Activated T-cell treated with anti-CD3 and anti-CD28 coated beads, Interleukin-2, amount 50 U/mL, for 48 hours (primary cell): ENCODE data around the gene IL12RB1.
"Not testable (repeated sequence)": the region's sequence is repeated elsewhere in the genome, so short reads cannot be mapped to it uniquely, and the experiment has no call there.

Experiments used
- DNase-seq, 2 experiments: peaks; one replicate each; pipeline ENCODE4 v3.0.0-alpha.2; 2020

IL12RB1 gene

DNA sequence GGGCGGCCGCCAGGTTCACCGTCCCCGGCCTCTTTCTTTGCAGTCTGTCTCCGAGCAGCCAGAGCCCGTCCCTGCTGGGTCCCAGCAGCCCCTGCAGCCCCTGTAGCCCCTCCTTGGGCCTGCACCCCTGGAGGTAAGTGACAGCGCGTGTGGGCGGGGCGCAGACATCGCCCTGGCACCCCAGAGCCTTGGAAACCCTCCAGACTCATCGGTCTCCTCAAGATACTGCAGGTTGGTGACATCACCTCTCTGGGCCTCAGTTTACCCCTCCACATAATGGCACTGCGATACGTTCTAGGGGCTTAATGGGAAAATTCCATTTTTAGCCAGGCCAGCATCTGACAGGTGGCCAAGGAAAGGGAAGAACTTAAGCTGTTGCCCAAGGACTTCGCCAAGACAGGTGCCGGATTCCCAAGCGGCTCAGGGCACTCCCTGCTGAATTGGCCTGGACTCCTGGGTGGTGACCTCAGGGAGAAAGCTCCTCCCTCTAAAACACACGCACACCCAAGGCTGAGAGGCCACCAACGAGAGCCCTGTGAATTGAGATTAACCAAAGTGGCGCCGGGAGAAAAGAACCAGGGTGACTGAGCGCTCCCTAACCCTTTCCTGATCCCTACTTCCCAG, 24.0 kb upstream of the IL12RB1 start:
- DNase-seq: no peak

DNA sequence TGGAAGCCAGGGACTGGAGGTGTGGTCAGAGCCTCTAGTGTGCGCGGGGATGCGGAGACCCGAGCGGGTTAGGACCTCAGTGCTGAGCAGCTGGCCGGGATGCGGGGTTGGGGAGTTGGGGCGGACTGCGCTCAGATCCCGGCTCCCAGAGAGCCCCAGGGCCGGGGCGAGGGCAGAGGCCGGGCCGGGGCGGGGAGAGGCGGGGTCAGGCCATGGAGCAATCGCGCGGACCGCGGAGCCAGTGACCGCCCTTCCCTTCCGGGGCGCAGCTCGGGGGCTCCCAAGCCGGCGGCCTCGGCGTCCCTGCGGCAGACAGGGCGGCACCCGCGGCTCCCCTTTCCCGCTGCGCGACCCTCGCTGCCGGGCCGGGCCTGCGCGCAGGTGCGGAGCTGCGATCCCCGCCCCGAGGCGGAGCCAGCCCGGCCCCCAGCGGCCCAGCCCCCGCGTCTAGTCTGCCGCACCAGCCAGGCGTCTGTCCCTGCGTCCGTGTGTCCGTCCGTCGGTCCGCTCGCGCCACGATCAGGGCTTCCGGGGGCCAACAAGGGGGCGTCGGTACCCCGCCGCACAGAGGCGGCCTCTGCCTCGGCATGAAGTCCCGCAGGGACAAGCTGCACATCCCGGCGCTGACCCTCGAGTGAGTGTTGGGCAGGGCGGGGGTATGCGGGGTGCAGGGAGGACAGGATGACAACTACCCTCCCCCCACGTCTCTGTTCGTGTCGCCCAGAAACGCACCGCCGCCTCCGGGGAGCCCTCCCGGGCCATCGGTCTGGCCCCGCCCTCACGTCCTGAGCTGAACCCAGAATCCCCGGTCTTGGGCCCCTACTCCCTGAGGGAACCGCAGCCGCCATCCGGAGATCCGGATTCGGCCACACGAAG, 23.2 kb upstream of the IL12RB1 start:
- peak; percentile 61 to 74 for DNase-seq

- no peak for DNase-seq
These were observed 22.6 kb upstream of the IL12RB1 start for GRCh38 chr19:18109341-18109732.

GRCh38 chr19:18108897-18109296, 22.2 kb upstream of the IL12RB1 start:
- DNase-seq: no peak

DNA sequence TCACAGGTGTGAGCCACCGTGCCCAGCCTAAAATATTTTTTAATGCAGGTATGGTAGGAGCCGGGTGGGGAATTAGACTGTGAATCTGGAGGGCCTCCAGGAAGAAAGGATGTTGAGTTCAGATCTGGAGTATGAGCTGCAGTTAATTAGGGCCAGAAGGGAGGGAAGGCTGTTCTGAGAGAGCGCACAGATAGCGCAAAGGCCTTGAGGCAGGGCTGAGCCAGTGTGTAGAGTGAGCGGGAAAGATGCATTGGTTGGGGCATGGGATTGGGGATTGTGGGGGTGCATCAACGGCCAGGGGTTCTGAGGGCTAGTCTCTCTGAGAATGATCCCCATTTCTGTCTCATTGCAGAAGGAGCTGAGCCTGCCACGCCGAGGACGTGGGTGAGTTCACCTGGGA, 20.5 kb upstream of the IL12RB1 start:
- DNase-seq: no peak

GRCh38 chr19:18105259-18105658, 18.5 kb upstream of the IL12RB1 start:
- DNase-seq: not testable (repeated sequence)

- no peak for DNase-seq
These were observed 18.0 kb upstream of the IL12RB1 start for GRCh38 chr19:18104793-18105131.

- no peak for DNase-seq
These were observed 16.3 kb upstream of the IL12RB1 start for GRCh38 chr19:18102916-18103542.

DNA sequence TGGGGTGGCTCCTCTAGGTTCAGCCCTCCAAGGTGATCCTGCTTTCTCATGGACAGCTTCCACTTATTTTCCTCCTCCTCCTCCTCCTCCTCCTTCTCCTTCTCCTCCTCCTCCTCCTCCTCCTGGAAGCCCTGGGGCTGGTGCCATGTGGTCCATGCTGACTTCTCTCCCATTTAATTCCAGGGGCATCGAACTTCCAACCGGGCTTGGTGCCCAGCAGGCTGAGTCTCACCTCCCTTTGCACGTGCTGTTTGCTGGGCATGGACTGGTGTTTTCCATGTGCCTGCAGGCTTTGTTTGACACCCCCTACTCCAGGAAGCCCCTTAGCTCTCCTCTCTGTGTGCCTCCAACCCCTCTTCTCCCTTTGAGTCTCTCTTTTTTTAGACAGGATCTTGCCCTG, 14.5 kb upstream of the IL12RB1 start:
- DNase-seq: no peak

GRCh38 chr19:18100710-18101109, 14.0 kb upstream of the IL12RB1 start:
- DNase-seq: no peak

DNA sequence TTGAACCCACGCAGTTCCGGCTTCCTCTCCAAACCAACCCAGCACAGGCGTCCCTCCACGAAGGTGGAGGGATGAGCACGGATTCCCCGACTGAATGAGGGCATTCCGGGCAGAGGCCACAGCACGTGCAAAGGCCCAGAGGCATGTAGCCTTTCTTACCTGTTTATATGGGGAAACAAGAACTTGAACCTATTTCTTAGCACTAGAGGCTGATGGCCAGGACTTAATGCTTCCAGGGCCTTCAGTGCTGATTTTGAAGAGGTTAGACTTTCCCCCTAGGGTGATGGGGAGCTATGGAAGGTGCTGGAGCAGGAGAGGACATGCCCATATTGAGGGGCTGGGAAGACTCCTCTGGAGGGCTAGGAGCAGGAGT, 12.9 kb upstream of the IL12RB1 start:
- DNase-seq: no peak

- DNase-seq: peak; percentile 53 to 54
These were observed 12.3 kb upstream of the IL12RB1 start for GRCh38 chr19:18098891-18099622.

DNA sequence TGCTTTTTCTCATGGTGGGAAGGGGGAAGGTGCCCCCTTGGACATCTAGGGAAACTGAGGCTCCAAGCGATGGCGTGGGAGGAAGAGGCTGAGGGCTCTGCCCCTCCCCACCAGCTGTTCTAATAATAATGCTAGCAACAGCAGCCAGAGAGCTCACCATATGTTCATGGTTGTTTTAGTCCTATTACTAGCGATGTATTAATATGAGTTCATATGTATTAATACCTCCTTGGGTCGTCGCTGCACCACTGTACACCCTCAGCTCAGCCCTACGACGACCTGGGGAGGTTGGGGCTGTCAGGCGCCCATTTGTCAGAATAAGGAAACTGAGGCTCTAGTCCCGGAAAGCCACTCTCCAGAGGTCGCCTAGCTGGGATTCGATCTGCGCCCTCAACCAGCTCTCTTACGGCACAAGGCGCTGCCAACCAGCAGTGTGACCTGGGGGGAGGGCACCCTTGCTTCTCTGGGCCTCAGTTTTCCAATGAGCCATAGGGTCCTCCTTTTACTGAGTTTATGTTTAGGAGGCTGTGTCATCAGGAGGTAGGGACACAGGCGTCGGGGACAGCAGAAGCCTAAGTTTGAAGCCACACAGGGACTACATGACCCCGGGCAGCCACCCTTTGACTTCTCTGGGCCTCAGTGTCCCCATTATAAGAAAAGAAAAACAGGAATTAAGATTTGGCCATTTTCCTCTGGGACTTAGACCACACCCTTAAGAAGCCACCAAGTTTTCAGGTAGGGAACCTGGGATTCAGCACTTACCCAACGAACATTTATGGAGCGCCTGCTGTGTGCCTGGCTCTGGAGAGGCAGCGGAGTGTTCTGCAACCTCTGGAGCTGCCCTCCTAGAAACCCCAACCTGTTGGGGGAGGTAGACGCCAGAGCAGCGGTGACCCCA, 11.5 kb upstream of the IL12RB1 start:
- DNase-seq: peak; percentile 38 to 45

GRCh38 chr19:18097217-18097992, 10.7 kb upstream of the IL12RB1 start, which contains the start of gene MAST3:
Gene MAST3, plus strand, starts transcription at chr19:18097778. Its CDS starts 15 bp downstream, at chr19:18097793.
- peak; percentile 94 to 97 for DNase-seq

DNA sequence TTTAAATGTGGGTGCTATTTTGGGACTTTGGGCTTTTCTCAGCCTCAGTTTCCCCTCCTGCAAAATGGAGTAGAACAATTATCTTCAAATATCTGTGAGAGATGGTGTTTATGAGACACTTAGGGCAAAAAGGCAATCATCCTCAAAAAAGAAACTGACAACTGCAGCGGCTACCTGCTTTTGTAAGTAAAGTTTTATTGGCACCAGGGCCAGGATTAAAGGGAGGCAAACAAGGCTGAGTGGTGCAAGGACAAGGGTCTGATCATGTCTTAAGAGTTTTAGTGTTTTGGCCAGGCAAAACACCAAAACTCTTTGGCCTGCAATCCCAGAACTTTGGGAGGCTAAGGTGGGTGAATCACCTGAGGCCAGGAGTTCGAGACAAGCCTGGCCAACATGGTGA, 9.5 kb upstream of the IL12RB1 start:
- no peak for DNase-seq

GRCh38 chr19:18093439-18094161, 6.9 kb upstream of the IL12RB1 start:
- DNase-seq: no peak

DNA sequence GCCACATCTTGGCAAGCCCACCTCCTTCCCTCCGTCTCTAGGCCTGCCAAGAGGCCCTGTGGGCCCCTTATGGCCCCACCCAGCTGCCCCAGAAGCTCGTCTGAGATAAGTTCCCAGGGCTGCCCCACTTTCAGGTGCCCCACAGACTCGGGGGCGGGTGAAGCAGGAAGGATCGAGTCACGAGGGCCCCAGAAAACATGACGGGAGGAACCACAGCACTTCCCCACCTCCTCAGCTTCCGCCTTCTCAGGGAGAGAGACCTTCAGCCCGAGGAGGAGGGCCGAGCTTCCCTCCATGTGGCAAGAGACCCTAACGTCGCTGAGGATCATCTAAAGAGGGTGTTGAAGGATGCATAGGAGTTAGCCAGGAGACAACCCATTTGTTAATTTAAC, 4.5 kb upstream of the IL12RB1 start:
- DNase-seq: peak; percentile 89

GRCh38 chr19:18090545-18091216, 3.9 kb upstream of the IL12RB1 start:
- peak in 1 of 2 experiments; percentile 34 for DNase-seq

DNA sequence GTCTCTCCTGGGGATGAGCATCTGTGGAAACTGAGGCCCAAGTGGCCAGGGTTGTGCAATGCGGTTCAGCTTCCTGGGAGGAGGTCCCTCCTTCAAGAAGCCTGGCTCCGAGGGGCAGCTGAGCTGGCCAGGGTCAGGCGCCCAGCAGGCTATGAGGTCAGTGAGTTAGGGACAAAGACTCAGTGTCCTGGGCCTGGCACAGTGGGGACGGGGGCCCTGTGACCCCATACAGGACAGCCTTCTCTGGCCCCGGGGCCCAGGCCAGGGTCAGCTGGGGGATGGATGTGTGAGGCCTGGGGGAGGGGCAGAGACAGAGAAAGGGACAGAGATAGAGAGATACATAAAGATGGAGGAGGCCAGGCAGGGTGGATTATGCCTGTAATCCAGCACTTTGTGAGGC, 3.0 kb upstream of the IL12RB1 start:
- DNase-seq: peak in 1 of 2 experiments; percentile 34

DNA sequence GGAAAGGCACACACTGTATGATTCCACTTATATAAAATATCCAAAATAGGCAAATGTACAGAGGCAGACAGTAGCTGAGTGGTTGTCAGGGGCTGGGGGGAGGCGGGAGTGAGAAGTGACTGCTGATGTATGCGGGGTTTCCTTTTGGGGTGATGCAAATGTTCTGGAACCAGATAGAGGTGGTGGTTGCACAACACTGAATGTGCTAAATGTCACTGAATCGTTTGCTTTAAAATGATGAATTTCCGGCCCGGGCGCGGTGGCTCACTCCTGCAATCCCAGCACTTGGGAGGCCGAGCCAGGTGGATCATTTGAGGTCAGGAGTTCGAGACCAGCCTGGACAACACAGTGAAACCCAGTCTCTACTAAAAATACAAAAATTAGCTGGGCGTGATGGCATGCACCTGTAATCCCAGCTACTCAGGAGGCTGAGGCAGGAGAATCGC, 2.4 kb upstream of the IL12RB1 start:
- DNase-seq: peak; percentile 75 to 78
